Mesothelial cell of epicardium (in vitro differentiated cells): ENCODE measurements around the gene ADAD2. TPM values are rescaled to one million over a fixed set of nuclear protein-coding genes. Genes with fewer than 3 reads are reported as not detected.
"Not testable (repeated sequence)": the region's sequence is repeated elsewhere in the genome, so short reads cannot be mapped to it uniquely, and the experiment has no call there.

Experiments
- DNase-seq, 2 experiments: peaks; one replicate each; pipeline ENCODE4 v3.0.0; 2021; ENCODE audit warnings: low spot score in 2 of 2; ENCODE audit not compliant: unreplicated experiment in 2 of 2
- H3K27ac Mint-ChIP-seq: 2 replicates; pipeline ENCODE4 v1.8.0; 2021; ENCODE audit warnings: mixed read lengths
- H3K27me3 Mint-ChIP-seq: 2 replicates; pipeline ENCODE4 v1.8.0; 2021; ENCODE audit warnings: low read depth, mixed read lengths
- H3K36me3 Mint-ChIP-seq: 2 replicates; pipeline ENCODE4 v1.8.0; 2021; ENCODE audit warnings: mixed read lengths
- H3K4me1 Mint-ChIP-seq: 2 replicates; pipeline ENCODE4 v1.8.0; 2021; ENCODE audit warnings: mixed read lengths
- H3K4me3 Mint-ChIP-seq: 2 replicates; pipeline ENCODE4 v1.8.0; 2021; ENCODE audit warnings: mild to moderate bottlenecking, moderate library complexity, mixed read lengths
- H3K9me3 Mint-ChIP-seq: 2 replicates; pipeline ENCODE4 v1.8.0; 2021; ENCODE audit warnings: mixed read lengths
- total RNA-seq: library from RNA; stranded (reverse); gene quantifications from 3 replicates; pipeline ENCODE4 v1.2.1, GENCODE V29; 2021
- TF ChIP-seq, protein P1 (sequence below): fragments of 200-600 bp; sonication (generic); IDR thresholded peaks from one replicate; pipeline ENCODE4 v1.5.0; 2021; ENCODE audit warnings: antibody characterized with exemption; ENCODE audit not compliant: unreplicated experiment

Gene ADAD2
- total RNA-seq, 1 donor from 2014 or later, result not detected

DNA sequence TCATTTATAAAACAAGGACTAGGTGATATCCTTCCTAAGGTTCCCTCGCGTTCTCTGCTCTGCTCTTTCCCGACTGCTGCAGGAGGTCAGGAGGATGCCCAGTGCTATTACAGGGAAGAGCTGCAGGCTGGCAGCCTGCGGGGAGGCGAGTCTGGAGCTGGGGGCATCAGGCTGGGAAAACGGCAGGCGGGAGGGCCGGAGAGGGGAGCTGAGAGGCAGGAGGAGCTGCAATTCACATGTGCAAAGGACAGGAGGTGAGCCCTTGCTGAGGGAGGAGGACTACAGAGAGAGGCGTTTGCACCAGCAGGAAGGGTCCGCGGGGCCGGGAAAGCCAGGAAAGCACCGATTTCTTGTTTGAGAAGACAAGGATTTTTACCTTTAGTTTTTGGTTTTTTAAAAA lies 8.1 kb downstream of the ADAD2 start:
- Mint-ChIP-seq H3K27ac (no peak overlapping the region), H3K4me3 (no peak overlapping the region)

DNA sequence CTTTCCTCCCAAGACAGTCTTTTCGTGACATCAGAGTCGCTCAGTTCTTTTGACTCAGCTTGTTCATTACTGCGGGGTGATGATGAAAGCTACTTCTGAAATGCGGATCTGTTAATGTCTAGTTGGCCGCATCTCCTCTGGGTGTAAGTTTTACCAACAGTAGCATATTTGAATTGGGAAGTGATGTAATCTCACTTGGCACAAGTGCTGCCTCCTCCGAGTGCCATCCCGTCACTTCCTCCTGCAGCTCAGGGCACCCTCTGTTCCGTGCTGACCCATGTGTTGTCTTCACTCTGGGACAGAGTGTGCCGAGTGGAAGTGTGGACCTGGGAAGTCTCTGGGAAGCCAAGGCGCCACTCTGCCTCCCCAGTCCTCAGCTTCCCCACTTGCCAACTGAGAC lies 8.9 kb downstream of the ADAD2 start:
- peaks cover 17% of the 10 kb centered on the region for H3K4me1 Mint-ChIP-seq
- peaks cover 4% of the 10 kb centered on the region for H3K9me3 Mint-ChIP-seq
- no peak for DNase-seq
- no peak overlapping the region for H3K27ac Mint-ChIP-seq
- no peaks in the 10 kb centered on the region for H3K36me3 Mint-ChIP-seq
- TF ChIP-seq, protein P1, sequence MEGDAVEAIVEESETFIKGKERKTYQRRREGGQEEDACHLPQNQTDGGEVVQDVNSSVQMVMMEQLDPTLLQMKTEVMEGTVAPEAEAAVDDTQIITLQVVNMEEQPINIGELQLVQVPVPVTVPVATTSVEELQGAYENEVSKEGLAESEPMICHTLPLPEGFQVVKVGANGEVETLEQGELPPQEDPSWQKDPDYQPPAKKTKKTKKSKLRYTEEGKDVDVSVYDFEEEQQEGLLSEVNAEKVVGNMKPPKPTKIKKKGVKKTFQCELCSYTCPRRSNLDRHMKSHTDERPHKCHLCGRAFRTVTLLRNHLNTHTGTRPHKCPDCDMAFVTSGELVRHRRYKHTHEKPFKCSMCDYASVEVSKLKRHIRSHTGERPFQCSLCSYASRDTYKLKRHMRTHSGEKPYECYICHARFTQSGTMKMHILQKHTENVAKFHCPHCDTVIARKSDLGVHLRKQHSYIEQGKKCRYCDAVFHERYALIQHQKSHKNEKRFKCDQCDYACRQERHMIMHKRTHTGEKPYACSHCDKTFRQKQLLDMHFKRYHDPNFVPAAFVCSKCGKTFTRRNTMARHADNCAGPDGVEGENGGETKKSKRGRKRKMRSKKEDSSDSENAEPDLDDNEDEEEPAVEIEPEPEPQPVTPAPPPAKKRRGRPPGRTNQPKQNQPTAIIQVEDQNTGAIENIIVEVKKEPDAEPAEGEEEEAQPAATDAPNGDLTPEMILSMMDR, result no peak
- no peaks in the 10 kb centered on the region for H3K27me3 Mint-ChIP-seq
- H3K4me3 Mint-ChIP-seq, result no peak overlapping the region

More for the DNA sequence above, 8.1 kb downstream of the ADAD2 start:
- H3K27me3 Mint-ChIP-seq, result no peaks in the 10 kb centered on the region
- H3K36me3 Mint-ChIP-seq, result no peaks in the 10 kb centered on the region
- H3K4me1 Mint-ChIP-seq, result peaks cover 17% of the 10 kb centered on the region
- TF ChIP-seq, protein P1, result no peak
- H3K9me3 Mint-ChIP-seq, result peaks cover 4% of the 10 kb centered on the region
- DNase-seq, result no peak

DNA sequence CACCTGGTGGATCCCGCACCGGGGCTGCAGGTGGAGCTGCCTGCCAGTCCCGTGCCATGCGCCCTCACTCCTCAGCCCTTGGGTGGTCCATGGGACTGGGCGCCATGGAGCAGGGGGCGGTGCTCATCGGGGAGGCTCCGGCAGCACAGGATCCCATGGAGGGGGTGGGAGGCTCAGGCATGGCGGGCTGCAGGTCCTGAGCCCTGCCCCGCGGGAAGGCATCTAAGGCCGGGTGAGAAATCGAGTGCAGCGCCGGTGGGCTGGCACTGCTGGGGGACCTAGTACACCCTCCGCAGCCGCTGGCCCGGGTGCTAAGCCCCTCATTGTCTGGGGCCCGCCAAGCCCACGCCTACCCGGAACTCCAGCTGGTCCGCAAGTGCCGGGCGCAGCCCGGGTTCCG lies 13.6 kb downstream of the ADAD2 start:
- not testable (repeated sequence) for H3K4me1 Mint-ChIP-seq, H3K27me3 Mint-ChIP-seq, H3K9me3 Mint-ChIP-seq, H3K4me3 Mint-ChIP-seq, H3K36me3 Mint-ChIP-seq, H3K27ac Mint-ChIP-seq, DNase-seq

DNA sequence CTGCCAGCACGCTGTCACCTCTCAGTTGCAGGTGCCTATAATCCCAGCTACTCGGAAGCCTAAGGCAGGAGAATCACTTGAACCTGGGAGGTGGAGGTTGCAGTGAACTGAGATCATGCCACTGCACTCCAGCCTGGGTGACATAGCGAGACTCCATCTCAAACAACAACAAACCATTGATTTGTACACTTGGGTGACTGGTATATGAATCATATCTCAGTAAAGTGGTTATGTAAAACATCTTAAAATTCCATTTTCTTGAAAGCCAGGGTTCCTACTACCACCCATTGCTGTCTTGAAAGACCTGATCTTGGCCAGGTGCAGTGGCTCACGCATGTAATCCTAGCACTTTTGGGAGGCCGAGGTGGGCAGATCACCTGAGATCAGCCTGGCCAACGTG lies 14.2 kb downstream of the ADAD2 start:
- not testable (repeated sequence) for H3K4me3 Mint-ChIP-seq, H3K36me3 Mint-ChIP-seq, H3K27me3 Mint-ChIP-seq, H3K27ac Mint-ChIP-seq, DNase-seq, H3K9me3 Mint-ChIP-seq, H3K4me1 Mint-ChIP-seq

DNA sequence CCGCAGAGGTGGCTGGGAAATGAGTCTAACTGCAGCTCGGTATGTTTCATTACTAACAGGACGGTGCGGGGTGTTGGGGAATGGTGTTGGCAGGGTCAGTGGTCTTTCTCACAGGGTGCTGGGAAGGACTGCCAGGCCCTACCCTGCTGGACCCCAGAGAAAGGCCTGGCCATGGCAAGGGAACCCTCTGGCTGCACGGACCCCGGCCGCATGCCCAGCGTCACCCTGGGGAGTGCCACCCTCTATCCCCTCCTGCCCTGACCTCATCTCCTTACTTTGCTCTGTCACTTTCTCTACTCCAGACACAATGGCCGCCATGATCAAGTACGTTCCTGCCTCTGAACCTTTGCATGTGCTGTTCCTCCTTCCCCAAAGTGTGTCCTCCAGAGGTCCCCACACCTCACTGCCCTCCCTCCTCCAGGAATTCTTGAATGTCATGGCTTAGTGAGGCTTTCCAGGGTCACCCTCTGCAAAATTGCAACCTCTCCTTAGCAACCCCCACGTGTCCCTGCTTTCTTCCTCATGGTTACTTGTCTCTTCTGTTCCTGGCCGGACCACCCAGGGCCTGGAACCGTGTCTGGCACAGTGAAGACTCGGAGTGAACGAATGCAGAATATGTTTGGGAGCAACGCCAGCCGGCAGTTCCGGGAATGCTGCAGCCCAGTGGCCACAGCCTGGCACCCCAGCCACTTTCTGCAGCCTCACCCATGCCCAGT lies 15.2 kb downstream of the ADAD2 start:
- Mint-ChIP-seq H3K27ac (no peak overlapping the region), H3K36me3 (no peaks in the 10 kb centered on the region), H3K4me1 (no peaks in the 10 kb centered on the region), H3K9me3 (peaks cover 8% of the 10 kb centered on the region), H3K4me3 (no peak overlapping the region), H3K27me3 (no peaks in the 10 kb centered on the region)
- DNase-seq, result no peak
- TF ChIP-seq, protein P1, result no peak

DNA sequence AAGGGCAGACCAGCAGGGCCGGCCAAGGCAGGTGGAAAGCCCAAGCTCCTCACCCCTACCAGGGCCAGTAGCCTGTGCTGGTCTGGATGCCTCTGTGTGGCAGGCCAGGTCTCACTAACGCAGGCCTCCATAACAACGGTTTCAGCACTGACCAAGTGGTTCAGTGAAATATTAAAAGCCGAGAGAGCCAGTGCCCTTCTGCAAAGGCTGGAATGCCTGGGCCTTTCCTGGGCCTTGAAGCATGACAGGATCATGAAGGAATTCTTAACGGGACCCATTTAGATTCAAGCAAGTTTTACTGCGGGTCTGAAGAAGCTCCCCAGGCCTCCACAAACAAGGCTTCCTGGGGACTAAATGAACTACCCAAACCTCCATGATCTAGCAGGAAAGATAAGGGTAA lies 16.3 kb downstream of the ADAD2 start:
- TF ChIP-seq, protein P1, result no peak
- Mint-ChIP-seq H3K27ac (no peak overlapping the region), H3K4me3 (no peak overlapping the region), H3K27me3 (no peaks in the 10 kb centered on the region), H3K9me3 (peaks cover 8% of the 10 kb centered on the region), H3K36me3 (no peaks in the 10 kb centered on the region), H3K4me1 (no peaks in the 10 kb centered on the region)
- DNase-seq, result no peak

DNA sequence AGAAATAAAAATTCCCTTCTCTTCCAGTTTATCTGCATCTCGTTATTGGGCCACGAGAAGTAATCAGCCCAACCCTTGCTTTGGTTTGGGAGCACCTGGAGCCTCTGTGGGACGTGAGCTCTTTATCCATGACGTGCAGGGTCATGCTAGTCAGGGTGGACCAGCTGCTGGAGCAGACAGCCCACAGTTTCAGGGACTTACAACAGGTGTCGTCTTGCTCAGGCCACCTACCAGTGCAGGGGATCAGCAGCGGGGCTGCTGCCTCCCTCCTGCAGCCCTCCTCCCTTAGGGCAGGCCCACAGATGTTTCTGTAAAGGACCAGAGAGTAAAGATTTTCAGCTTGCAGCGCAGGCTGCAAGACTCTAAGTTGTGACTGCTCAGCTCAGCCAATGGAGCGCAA lies 16.9 kb downstream of the ADAD2 start:
- no peak for DNase-seq
- Mint-ChIP-seq H3K27me3 (no peaks in the 10 kb centered on the region), H3K4me1 (peaks cover 2% of the 10 kb centered on the region), H3K36me3 (no peaks in the 10 kb centered on the region), H3K27ac (no peak overlapping the region), H3K9me3 (peaks cover 4% of the 10 kb centered on the region), H3K4me3 (no peak overlapping the region)
- TF ChIP-seq, protein P1, result no peak
